ENCODE measurements around the gene PLCH1.

DNA sequence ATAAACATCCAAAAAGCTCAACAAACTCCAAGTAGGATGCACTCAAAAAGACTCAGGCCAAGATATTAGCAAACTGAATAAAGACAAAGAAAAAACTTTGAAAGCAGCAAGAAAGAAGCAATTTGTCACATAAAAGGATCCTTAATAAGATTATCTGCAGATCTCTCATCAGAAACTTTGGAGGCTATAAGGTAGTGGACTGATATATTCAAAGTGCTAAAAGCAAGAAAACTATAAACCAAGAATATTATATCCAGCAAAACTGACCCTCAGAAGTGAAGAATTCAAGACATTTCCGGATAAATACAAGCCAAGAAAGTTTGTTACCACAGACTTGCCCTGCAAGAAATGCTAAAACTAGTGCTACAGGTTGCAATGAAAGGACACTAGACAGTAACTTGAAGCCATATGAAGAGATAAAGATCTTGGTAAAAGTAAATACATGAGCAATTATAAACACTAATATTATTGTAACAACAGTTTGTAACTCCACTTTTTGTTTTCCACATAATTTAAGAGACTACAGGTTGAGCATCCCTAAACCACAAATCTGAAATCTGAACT, 37.6 kb upstream of the PLCH1 start:
- no peak for TF ChIP-seq EZH2 (IDR thresholded peaks at IDR 0.05; ENCODE audit: borderline replicate concordance, insufficient read depth, low read depth, low read length, poor library complexity, severe bottlenecking)
- TF ChIP-seq, protein P1, sequence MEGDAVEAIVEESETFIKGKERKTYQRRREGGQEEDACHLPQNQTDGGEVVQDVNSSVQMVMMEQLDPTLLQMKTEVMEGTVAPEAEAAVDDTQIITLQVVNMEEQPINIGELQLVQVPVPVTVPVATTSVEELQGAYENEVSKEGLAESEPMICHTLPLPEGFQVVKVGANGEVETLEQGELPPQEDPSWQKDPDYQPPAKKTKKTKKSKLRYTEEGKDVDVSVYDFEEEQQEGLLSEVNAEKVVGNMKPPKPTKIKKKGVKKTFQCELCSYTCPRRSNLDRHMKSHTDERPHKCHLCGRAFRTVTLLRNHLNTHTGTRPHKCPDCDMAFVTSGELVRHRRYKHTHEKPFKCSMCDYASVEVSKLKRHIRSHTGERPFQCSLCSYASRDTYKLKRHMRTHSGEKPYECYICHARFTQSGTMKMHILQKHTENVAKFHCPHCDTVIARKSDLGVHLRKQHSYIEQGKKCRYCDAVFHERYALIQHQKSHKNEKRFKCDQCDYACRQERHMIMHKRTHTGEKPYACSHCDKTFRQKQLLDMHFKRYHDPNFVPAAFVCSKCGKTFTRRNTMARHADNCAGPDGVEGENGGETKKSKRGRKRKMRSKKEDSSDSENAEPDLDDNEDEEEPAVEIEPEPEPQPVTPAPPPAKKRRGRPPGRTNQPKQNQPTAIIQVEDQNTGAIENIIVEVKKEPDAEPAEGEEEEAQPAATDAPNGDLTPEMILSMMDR (IDR thresholded peaks at IDR 0.05), result no peak

Measured in B cell (primary cell).